CD8-positive, alpha-beta memory T cell (primary cell): ENCODE measurements around the gene LDHB. TPM values are rescaled to one million over a fixed set of nuclear protein-coding genes. Genes with fewer than 3 reads are reported as not detected.

Experiments
- CTCF ChIA-PET: fragments of 350-600 bp; sonication (Branson Sonifier 250); formaldehyde crosslinking; loops from one replicate; lab custom pipeline; 2021; ENCODE audit warnings: antibody characterized with exemption; lab: Charles Lee
- POLR2A ChIA-PET: fragments of 350-600 bp; sonication (Branson Sonifier 250); formaldehyde crosslinking; loops from one replicate; lab custom pipeline; 2021; ENCODE audit warnings: antibody characterized with exemption; lab: Charles Lee
- DNase-seq, 5 donors: peaks; one replicate each; pipeline versions ENCODE4 v3.0.0 to v3.0.0-alpha.2; 2020 to 2022; ENCODE audit warnings: mixed read lengths in 1 of 5
- H3K27ac ChIP-seq: one replicate; pipeline ENCODE4 v1.7.0; 2013; ENCODE audit warnings: low read depth, mild to moderate bottlenecking, low read length, moderate library complexity
- H3K27me3 ChIP-seq: 2 replicates; pipeline ENCODE4 v1.7.0; 2013; ENCODE audit warnings: low read length, mild to moderate bottlenecking; ENCODE audit not compliant: insufficient read depth, poor library complexity, severe bottlenecking
- H3K36me3 ChIP-seq: 2 replicates; pipeline ENCODE4 v1.7.0; 2013; ENCODE audit warnings: mild to moderate bottlenecking, low read length, moderate library complexity; ENCODE audit not compliant: insufficient read depth
- H3K4me1 ChIP-seq: 2 replicates; pipeline ENCODE4 v1.7.0; 2013; ENCODE audit warnings: mild to moderate bottlenecking, low read length, moderate library complexity; ENCODE audit not compliant: insufficient read depth
- H3K4me3 ChIP-seq: 2 replicates; pipeline ENCODE4 v1.7.0; 2013; ENCODE audit warnings: mild to moderate bottlenecking, low read length
- H3K9me3 ChIP-seq: 2 replicates; pipeline ENCODE4 v1.7.0; 2013; ENCODE audit warnings: mild to moderate bottlenecking, low read length
- H3K27ac Mint-ChIP-seq, 8 donors: one replicate each; pipeline ENCODE4 v1.8.0; 2020 to 2021; ENCODE audit warnings: mixed read lengths in 8 of 8, mild to moderate bottlenecking in 6 of 8, inconsistent platforms in 3 of 8, moderate library complexity in 3 of 8
- H3K27me3 Mint-ChIP-seq, 2 donors: one replicate each; pipeline ENCODE4 v1.8.0; 2020 to 2021; ENCODE audit warnings: mixed read lengths in 2 of 2, mild to moderate bottlenecking in 1 of 2, moderate library complexity in 1 of 2
- H3K36me3 Mint-ChIP-seq, 3 donors: one replicate each; pipeline ENCODE4 v1.8.0; 2020 to 2021; ENCODE audit warnings: mixed read lengths in 3 of 3, inconsistent platforms in 1 of 3, mild to moderate bottlenecking in 1 of 3
- H3K4me1 Mint-ChIP-seq, 3 donors: one replicate each; pipeline ENCODE4 v1.8.0; 2020 to 2021; ENCODE audit warnings: mixed read lengths in 3 of 3, inconsistent platforms in 1 of 3, mild to moderate bottlenecking in 1 of 3
- H3K4me3 Mint-ChIP-seq, 7 donors: one replicate each; pipeline ENCODE4 v1.8.0; 2020 to 2021; ENCODE audit warnings: mixed read lengths in 7 of 7, mild to moderate bottlenecking in 6 of 7, moderate library complexity in 4 of 7, inconsistent platforms in 2 of 7
- H3K9me3 Mint-ChIP-seq, 5 donors: one replicate each; pipeline ENCODE4 v1.8.0; 2020 to 2022; ENCODE audit warnings: mixed read lengths in 5 of 5, mild to moderate bottlenecking in 3 of 5, moderate library complexity in 2 of 5, inconsistent platforms in 1 of 5
- polyA plus RNA-seq: library from polyadenylated mRNA; unstranded; fragments of 300-500 nt; fragmentation: Illumina TruSeq; gene quantifications from one replicate; pipeline ENCODE4 v1.2.3, GENCODE V29; 2021
- total RNA-seq, 2 experiments: library from RNA; stranded (reverse); gene quantifications; one replicate each; pipeline ENCODE4 v1.2.3, GENCODE V29; 2021

Gene LDHB
- total and polyA plus RNA-seq, 3 experiments from 2014 or later = 1,224 to 1,721 (median 1,700) TPM

- Mint-ChIP-seq H3K36me3 (peaks cover 2 to 17% (median 8%) of the 10 kb centered on the region in 3 donors), H3K9me3 (peaks cover 11 to 19% (median 17%) of the 10 kb centered on the region in 5 donors)
- CTCF ChIA-PET = interaction anchor here (1.6 kb wide), 2 partner anchors 11 to 18 kb away, joined by 3 to 11 read pairs; no protein-coding TSS in a partner anchor
Observed at GRCh38 chr12:21691515-21691914, 33.9 kb upstream of the LDHB start.

GRCh38 chr12:21690704-21691368, 33.2 kb upstream of the LDHB start:
- Mint-ChIP-seq H3K4me3 (peak overlapping the region in 5 of 7 donors; percentile 5 to 60 (median 49)), H3K4me1 (peaks cover 28 to 40% (median 32%) of the 10 kb centered on the region in 3 donors), H3K27ac (peak overlapping the region; percentile 19 to 91 (median 70)), H3K9me3 (peaks cover 11 to 19% (median 17%) of the 10 kb centered on the region in 5 donors), H3K27me3 (peaks cover 3 to 5% of the 10 kb centered on the region in 2 donors), H3K36me3 (peaks cover 2 to 17% (median 8%) of the 10 kb centered on the region in 3 donors)
- peaks cover 23% of the 10 kb centered on the region for H3K4me1 ChIP-seq
- no peaks in the 10 kb centered on the region for H3K36me3 ChIP-seq
- no peak overlapping the region for H3K4me3 ChIP-seq
- no peak overlapping the region for H3K27ac ChIP-seq
- H3K27me3 ChIP-seq = no peaks in the 10 kb centered on the region
- CTCF ChIA-PET = interaction anchor here (1.0 to 1.6 kb wide), 2 partner anchors 10 to 92 kb away, joined by 3 to 11 read pairs; no protein-coding TSS in a partner anchor
- peaks cover 10% of the 10 kb centered on the region for H3K9me3 ChIP-seq
- POLR2A ChIA-PET = interaction anchor here (0.7 to 1.0 kb wide), 2 partner anchors 9 to 34 kb away, joined by 3 to 4 read pairs; partner anchors contain the start of gene LDHB
- peak in 2 of 5 donors; percentile 30 to 31 for DNase-seq

More at GRCh38 chr12:21691515-21691914, 33.9 kb upstream of the LDHB start:
- Histone ChIP-seq H3K27ac (no peak overlapping the region), H3K36me3 (no peaks in the 10 kb centered on the region), H3K4me1 (peaks cover 23% of the 10 kb centered on the region), H3K27me3 (no peaks in the 10 kb centered on the region), H3K4me3 (no peak overlapping the region), H3K9me3 (peaks cover 10% of the 10 kb centered on the region)
- H3K27ac Mint-ChIP-seq = peak overlapping the region in 7 of 8 donors; percentile 3 to 91 (median 67)
- POLR2A ChIA-PET = no interaction called here
- no peak overlapping the region for H3K4me3 Mint-ChIP-seq
- H3K4me1 Mint-ChIP-seq = peaks cover 28 to 40% (median 32%) of the 10 kb centered on the region in 3 donors
- no peak for DNase-seq
- H3K27me3 Mint-ChIP-seq = peaks cover 0 to 5% of the 10 kb centered on the region in 2 donors

- H3K4me1 ChIP-seq = peaks cover 21% of the 10 kb centered on the region
- no peak overlapping the region for H3K27ac Mint-ChIP-seq
- peaks cover 4 to 5% of the 10 kb centered on the region in 2 donors for H3K27me3 Mint-ChIP-seq
- no peaks in the 10 kb centered on the region for H3K9me3 ChIP-seq
- no peaks in the 10 kb centered on the region for H3K36me3 ChIP-seq
- CTCF ChIA-PET = interaction anchor here (7.2 kb wide), 1 partner anchor 74 kb away, joined by 45 read pairs; no protein-coding TSS in a partner anchor
- DNase-seq = no peak
- peaks cover 16 to 22% (median 20%) of the 10 kb centered on the region in 3 donors for H3K4me1 Mint-ChIP-seq
- POLR2A ChIA-PET = no interaction called here
- H3K9me3 Mint-ChIP-seq = peaks cover 0 to 2% (median 0%) of the 10 kb centered on the region in 5 donors
- no peaks in the 10 kb centered on the region for H3K27me3 ChIP-seq
- H3K4me3 ChIP-seq = no peak overlapping the region
- no peak overlapping the region for H3K4me3 Mint-ChIP-seq
- H3K27ac ChIP-seq = no peak overlapping the region
- no peaks in the 10 kb centered on the region for H3K36me3 Mint-ChIP-seq
Observed at GRCh38 chr12:21683115-21683514, 25.5 kb upstream of the LDHB start.

- Histone ChIP-seq H3K4me3 (no peak overlapping the region), H3K27me3 (no peaks in the 10 kb centered on the region), H3K36me3 (no peaks in the 10 kb centered on the region), H3K4me1 (peaks cover 53% of the 10 kb centered on the region), H3K9me3 (no peaks in the 10 kb centered on the region), H3K27ac (no peak overlapping the region)
- CTCF ChIA-PET = interaction anchor here (0.9 to 7.2 kb wide), 4 partner anchors 19 to 70 kb away, joined by 3 to 45 read pairs (median 14); partner anchors contain the start of gene LDHB
- Mint-ChIP-seq H3K27me3 (peaks cover 0 to 2% of the 10 kb centered on the region in 2 donors), H3K27ac (peak overlapping the region in 5 of 8 donors; percentile 11 to 57 (median 42)), H3K4me3 (peak overlapping the region in 3 of 7 donors; percentile 8 to 27 (median 17)), H3K9me3 (no peaks in the 10 kb centered on the region), H3K36me3 (no peaks in the 10 kb centered on the region), H3K4me1 (peaks cover 29 to 48% (median 46%) of the 10 kb centered on the region in 3 donors)
- POLR2A ChIA-PET = interaction anchor here (3.4 kb wide), 1 partner anchor 22 kb away, joined by 32 read pairs; the partner anchor contains the start of gene LDHB
- no peak for DNase-seq
Observed at GRCh38 chr12:21678959-21679358, 21.3 kb upstream of the LDHB start.

- POLR2A ChIA-PET = interaction anchor here (3.4 kb wide), 1 partner anchor 20 kb away, joined by 32 read pairs; the partner anchor contains the start of gene LDHB
- CTCF ChIA-PET = interaction anchor here (1.0 to 7.2 kb wide), 6 partner anchors 12 to 69 kb away, joined by 3 to 45 read pairs (median 6); partner anchors contain the start of gene LDHB
- H3K27me3 Mint-ChIP-seq = peaks cover 0 to 5% of the 10 kb centered on the region in 2 donors
- H3K4me1 ChIP-seq = peaks cover 53% of the 10 kb centered on the region
- H3K9me3 ChIP-seq = no peaks in the 10 kb centered on the region
- H3K4me1 Mint-ChIP-seq = peaks cover 29 to 48% (median 46%) of the 10 kb centered on the region in 3 donors
- no peaks in the 10 kb centered on the region for H3K27me3 ChIP-seq
- peak overlapping the region; percentile 16 to 92 (median 56) for H3K27ac Mint-ChIP-seq
- no peaks in the 10 kb centered on the region for H3K36me3 Mint-ChIP-seq
- DNase-seq = peak in 1 of 5 donors; percentile 46
- no peak overlapping the region for H3K27ac ChIP-seq
- no peaks in the 10 kb centered on the region for H3K9me3 Mint-ChIP-seq
- no peaks in the 10 kb centered on the region for H3K36me3 ChIP-seq
- H3K4me3 Mint-ChIP-seq = peak overlapping the region; percentile 9 to 77 (median 37)
- peak overlapping the region; percentile 48 for H3K4me3 ChIP-seq
Observed at GRCh38 chr12:21677622-21678277, 20.1 kb upstream of the LDHB start.

- ChIA-PET POLR2A (interaction anchor here (3.4 kb wide), 1 partner anchor 20 kb away, joined by 32 read pairs; the partner anchor contains the start of gene LDHB), CTCF (interaction anchor here (1.0 to 7.2 kb wide), 5 partner anchors 11 to 68 kb away, joined by 3 to 45 read pairs (median 5); partner anchors contain the start of gene LDHB)
- Mint-ChIP-seq H3K27ac (peak overlapping the region in 7 of 8 donors; percentile 19 to 87 (median 47)), H3K9me3 (no peaks in the 10 kb centered on the region), H3K36me3 (no peaks in the 10 kb centered on the region), H3K4me1 (peaks cover 29 to 48% (median 46%) of the 10 kb centered on the region in 3 donors), H3K27me3 (peaks cover 0 to 5% of the 10 kb centered on the region in 2 donors), H3K4me3 (peak overlapping the region; percentile 9 to 77 (median 51))
- H3K4me3 ChIP-seq = peak overlapping the region; percentile 48
- H3K27me3 ChIP-seq = no peaks in the 10 kb centered on the region
- H3K27ac ChIP-seq = no peak overlapping the region
- DNase-seq = no peak
- H3K36me3 ChIP-seq = no peaks in the 10 kb centered on the region
- no peaks in the 10 kb centered on the region for H3K9me3 ChIP-seq
- H3K4me1 ChIP-seq = peaks cover 53% of the 10 kb centered on the region
Observed at GRCh38 chr12:21677204-21677603, 19.6 kb upstream of the LDHB start.

- H3K4me1 ChIP-seq = peaks cover 53% of the 10 kb centered on the region
- peak overlapping the region; percentile 48 for H3K4me3 ChIP-seq
- Mint-ChIP-seq H3K4me3 (peak overlapping the region; percentile 7 to 68 (median 42)), H3K9me3 (no peaks in the 10 kb centered on the region), H3K27ac (peak overlapping the region in 7 of 8 donors; percentile 4 to 45 (median 34)), H3K27me3 (peaks cover 2 to 5% of the 10 kb centered on the region in 2 donors), H3K36me3 (no peaks in the 10 kb centered on the region), H3K4me1 (peaks cover 29 to 48% (median 46%) of the 10 kb centered on the region in 3 donors)
- DNase-seq = peak in 1 of 5 donors; percentile 60
- H3K36me3 ChIP-seq = no peaks in the 10 kb centered on the region
- H3K9me3 ChIP-seq = no peaks in the 10 kb centered on the region
- no peaks in the 10 kb centered on the region for H3K27me3 ChIP-seq
- POLR2A ChIA-PET = interaction anchor here (3.4 kb wide), 1 partner anchor 19 kb away, joined by 32 read pairs; the partner anchor contains the start of gene LDHB
- CTCF ChIA-PET = interaction anchor here (1.0 to 7.2 kb wide), 3 partner anchors 19 to 68 kb away, joined by 5 to 45 read pairs (median 8); partner anchors contain the start of gene LDHB
- H3K27ac ChIP-seq = no peak overlapping the region
Observed at GRCh38 chr12:21676776-21677175, 19.1 kb upstream of the LDHB start.
